Cardiac fibroblast (primary cell): ENCODE measurements around the gene METRNL.

Source experiments
- DNase-seq, 2 donors: peaks; one replicate each; pipeline versions ENCODE4 v3.0.0 to v3.0.0-alpha.2; 2010; ENCODE audit warnings: low read depth in 2 of 2
- H3K4me3 ChIP-seq, 2 donors: replicated peaks in 1 of 2; 1 replicate in 1 of 2; 2 replicates in 1 of 2; pipeline ENCODE4 v1.5.1; 2011; ENCODE audit warnings: low read depth in 2 of 2, low read length in 2 of 2, mild to moderate bottlenecking in 2 of 2, moderate library complexity in 1 of 2
- CTCF ChIP-seq: IDR thresholded peaks from one replicate; pipeline ENCODE4 v1.5.1; 2011; ENCODE audit warnings: low read depth, mild to moderate bottlenecking, low read length, inconsistent platforms

METRNL gene

GRCh38 chr17:83068641-83069570 is 10.5 kb upstream of the METRNL start:
- H3K4me3 ChIP-seq = no peak overlapping the region
- TF ChIP-seq CTCF = no peak
- DNase-seq = no peak

- TF ChIP-seq CTCF = no peak
- no peak overlapping the region for H3K4me3 ChIP-seq
- DNase-seq = no peak
These were observed 9.9 kb upstream of the METRNL start for GRCh38 chr17:83069571-83069906.

GRCh38 chr17:83069931-83070742 is 9.3 kb upstream of the METRNL start:
- no peak overlapping the region for H3K4me3 ChIP-seq
- TF ChIP-seq CTCF = no peak
- no peak for DNase-seq

GRCh38 chr17:83070800-83071341 is 8.5 kb upstream of the METRNL start:
- no peak for TF ChIP-seq CTCF
- H3K4me3 ChIP-seq = no peak overlapping the region
- DNase-seq = no peak

- no peak for TF ChIP-seq CTCF
- no peak for DNase-seq
- H3K4me3 ChIP-seq = no peak overlapping the region
These were observed 8.0 kb upstream of the METRNL start for GRCh38 chr17:83071365-83071764.

GRCh38 chr17:83071966-83072562 is 7.3 kb upstream of the METRNL start:
- DNase-seq = no peak
- no peak for TF ChIP-seq CTCF
- H3K4me3 ChIP-seq = no peak overlapping the region
